Effector CD8-positive, alpha-beta T cell (primary cell): ENCODE results near the gene PLCD1.

Experiments
- DNase-seq: peaks from one replicate; lab custom pipeline; 2025; lab: John Stamatoyannopoulos, UW

The PLCD1 gene

DNA sequence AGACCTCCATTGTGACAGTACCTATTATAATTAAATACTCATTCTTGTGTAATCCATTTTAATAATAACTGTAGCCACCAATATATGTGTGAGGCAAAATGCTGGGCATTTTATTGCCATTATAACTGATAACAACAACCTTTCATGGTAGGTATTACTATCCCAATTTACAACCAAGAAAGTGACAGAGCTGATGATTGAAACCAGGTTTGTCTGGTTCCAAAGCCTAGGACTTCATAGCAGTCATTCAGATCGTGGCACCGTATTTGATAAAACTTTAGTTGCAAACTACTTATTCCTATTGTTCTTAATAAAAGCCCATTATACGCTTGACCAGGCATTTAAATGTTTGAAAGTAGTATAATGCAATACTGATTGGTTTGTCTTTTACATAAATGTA, 65.3 kb downstream of the PLCD1 start:
- no peak for DNase-seq

DNA sequence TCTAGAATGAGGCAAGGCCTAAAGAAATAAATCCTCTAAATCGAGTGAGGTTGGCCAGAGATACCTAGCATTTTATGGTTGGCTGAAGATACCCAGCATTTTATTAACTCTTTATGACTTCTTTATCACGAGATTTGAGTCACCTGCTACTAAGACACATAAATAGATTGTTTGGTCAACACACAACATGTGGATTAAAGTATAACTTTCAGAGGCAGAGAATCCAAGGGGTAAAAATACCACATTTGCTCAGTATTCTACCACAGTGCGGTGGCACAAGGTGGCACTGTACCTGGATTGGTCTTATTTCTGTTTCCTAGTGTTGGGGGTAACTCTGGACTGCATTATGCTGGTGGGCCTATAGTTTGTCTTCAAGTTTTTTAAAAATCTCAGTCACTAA, 65.8 kb downstream of the PLCD1 start:
- DNase-seq: no peak

DNA sequence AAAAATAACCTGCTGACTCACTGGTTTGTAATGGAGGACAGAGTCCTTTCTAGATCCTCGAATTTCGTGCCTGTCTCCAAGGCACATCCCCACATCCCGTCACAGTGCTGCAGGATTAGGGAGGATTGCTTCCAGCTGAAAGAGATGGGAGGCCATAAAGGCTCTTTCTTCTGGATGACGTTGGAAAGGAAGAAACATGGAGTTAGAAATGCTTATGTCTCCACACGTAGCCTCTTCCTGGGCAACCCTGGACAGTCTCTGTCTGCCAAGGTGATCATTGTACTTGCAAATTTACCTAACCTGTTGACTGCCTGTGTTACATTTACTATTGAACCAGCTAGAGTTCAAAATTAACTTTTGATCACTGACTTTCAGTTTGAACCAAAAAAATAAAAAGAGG, 66.4 kb downstream of the PLCD1 start:
- DNase-seq: no peak

DNA sequence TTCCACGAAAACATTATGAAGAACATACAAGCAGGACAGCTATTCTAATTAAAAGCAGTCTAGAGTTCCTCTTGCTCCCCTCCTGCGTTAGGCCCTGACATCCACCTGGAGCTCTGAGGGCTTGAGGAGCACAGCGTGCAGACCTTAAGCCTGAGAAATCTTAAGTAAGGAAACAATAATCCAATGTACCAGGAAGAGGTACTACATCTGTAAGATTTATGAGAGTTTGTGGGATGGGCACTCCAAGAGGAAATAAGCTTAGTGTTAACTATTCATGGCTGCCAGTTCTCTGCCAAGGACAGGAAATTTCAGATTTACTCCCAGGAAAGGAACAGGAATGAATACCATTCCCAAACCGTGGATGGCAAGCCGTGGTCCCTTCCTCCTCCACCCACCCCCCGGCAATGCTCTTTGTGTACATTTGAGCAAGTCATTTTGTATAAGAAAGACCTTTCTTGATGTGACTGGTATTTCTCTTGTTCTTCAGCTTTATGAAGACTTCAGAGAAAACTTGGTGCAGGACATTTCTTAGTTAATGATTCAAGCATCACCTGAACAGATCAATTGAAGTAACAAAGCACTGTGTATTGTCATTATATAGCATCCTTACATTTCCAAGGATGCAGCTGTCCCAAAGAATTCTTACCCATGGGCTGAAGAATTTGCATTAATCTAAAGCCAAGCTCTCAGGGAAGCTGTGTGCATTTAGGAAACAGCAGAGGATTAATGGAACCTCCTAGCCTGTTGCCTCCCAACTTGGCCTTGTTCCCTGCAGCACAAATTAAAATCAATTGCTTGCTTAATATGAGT, 67.6 kb downstream of the PLCD1 start:
- DNase-seq: no peak

DNA sequence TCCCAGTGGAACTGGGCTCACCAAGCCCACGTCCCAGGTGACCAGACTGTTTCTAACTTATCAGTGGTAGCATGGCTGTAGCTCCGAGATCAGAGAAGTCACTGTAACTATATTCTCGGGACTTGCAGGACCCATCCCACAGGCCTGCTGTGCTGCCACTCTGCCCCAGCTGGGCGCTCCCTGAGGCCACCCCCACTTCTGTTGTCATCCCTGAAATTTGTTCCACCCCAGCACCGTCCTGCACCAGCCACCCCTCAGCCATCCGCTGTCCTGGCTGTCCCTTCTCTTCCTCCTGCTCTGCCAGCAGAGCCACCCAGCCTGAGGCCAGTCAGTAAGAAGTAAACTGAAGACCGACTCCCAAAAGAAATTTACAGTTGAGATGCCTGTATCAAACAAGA, 71.9 kb downstream of the PLCD1 start:
- no peak for DNase-seq
